ENCODE results near the gene FAM83B. TPM values are rescaled to one million over a fixed set of nuclear protein-coding genes. Genes with fewer than 3 reads are reported as not detected.
"Not testable (repeated sequence)": the region's sequence is repeated elsewhere in the genome, so short reads cannot be mapped to it uniquely, and the experiment has no call there.

Gene FAM83B, protein sequence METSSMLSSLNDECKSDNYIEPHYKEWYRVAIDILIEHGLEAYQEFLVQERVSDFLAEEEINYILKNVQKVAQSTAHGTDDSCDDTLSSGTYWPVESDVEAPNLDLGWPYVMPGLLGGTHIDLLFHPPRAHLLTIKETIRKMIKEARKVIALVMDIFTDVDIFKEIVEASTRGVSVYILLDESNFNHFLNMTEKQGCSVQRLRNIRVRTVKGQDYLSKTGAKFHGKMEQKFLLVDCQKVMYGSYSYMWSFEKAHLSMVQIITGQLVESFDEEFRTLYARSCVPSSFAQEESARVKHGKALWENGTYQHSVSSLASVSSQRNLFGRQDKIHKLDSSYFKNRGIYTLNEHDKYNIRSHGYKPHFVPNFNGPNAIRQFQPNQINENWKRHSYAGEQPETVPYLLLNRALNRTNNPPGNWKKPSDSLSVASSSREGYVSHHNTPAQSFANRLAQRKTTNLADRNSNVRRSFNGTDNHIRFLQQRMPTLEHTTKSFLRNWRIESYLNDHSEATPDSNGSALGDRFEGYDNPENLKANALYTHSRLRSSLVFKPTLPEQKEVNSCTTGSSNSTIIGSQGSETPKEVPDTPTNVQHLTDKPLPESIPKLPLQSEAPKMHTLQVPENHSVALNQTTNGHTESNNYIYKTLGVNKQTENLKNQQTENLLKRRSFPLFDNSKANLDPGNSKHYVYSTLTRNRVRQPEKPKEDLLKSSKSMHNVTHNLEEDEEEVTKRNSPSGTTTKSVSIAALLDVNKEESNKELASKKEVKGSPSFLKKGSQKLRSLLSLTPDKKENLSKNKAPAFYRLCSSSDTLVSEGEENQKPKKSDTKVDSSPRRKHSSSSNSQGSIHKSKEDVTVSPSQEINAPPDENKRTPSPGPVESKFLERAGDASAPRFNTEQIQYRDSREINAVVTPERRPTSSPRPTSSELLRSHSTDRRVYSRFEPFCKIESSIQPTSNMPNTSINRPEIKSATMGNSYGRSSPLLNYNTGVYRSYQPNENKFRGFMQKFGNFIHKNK
- total RNA-seq, result 1.8 TPM
- long read RNA-seq, result 0 reads

DNA sequence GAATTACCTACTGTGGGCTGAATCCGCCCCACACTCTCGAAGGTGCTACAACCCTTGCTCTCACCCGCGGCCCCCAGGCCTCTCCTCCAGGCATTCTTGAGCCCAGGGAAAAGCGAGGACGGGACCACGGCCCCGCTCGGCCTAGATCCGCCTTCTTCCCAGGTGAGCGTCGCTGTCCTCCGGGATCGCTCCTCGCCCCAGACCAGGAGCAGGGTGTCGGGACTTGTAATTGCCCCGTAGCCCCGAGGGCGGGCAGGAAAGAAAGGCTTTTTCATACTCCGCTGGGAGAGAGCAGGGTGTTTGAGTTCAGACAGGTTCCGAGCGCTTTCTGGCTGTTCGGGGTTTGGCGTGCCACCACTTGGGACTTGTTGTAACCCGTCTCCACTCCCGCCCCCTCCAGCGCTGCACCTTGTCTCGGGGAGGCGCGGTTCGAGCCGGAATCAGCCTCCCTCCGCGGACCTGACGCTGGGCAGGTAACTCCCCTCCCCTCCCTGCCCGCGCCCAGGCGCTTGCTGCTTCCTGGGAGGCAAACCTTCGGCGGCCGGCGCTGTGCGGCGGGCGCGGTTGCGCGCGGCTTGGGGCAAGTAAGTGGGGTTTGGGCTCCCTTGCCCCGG is at the start of gene FAM83B:
FAM83B (plus strand) TSS at position 529 of the 614 bp plus-strand sequence. CDS start 23,476 bp downstream, outside the sequence.
- intact Hi-C loops (cut with DNase I), result no loop called here
- ATAC-seq, result peak; percentile 66
- peak; percentile 72 for DNase-seq (ENCODE audit: missing footprints)

GRCh38 chr6:54796918-54797317 is 49.7 kb upstream of the FAM83B start:
- ATAC-seq; DNase-seq (ENCODE audit: missing footprints); intact Hi-C loops (cut with DNase I): not testable (repeated sequence)

GRCh38 chr6:54800050-54800600 is 46.4 kb upstream of the FAM83B start:
- no peak for DNase-seq (ENCODE audit: missing footprints)
- intact Hi-C loops (cut with DNase I), result no loop called here
- ATAC-seq, result no peak

GRCh38 chr6:54801244-54801643 is 45.3 kb upstream of the FAM83B start:
- no peak for DNase-seq (ENCODE audit: missing footprints)
- ATAC-seq, result no peak
- intact Hi-C loops (cut with DNase I), result no loop called here

DNA sequence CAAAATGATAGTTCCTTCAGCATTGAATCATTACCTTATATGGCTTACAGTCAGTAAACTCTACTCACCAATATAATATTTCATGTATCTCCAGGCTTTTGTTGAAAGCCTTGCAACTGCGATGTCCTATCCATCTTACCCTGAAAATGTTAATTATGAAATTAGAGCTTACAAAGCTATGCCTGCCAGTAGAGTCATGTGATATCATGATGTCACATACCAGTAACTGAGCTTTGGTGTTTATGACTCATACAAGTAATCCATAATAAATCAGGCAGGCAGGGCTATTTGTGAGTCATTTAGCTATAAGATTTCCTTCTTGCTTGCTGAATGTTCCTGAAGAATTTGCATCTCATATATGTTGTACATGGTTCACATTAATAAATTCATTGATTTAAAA is 44.9 kb upstream of the FAM83B start:
- intact Hi-C loops (cut with DNase I), result no loop called here
- DNase-seq (ENCODE audit: missing footprints), result no peak
- no peak for ATAC-seq

DNA sequence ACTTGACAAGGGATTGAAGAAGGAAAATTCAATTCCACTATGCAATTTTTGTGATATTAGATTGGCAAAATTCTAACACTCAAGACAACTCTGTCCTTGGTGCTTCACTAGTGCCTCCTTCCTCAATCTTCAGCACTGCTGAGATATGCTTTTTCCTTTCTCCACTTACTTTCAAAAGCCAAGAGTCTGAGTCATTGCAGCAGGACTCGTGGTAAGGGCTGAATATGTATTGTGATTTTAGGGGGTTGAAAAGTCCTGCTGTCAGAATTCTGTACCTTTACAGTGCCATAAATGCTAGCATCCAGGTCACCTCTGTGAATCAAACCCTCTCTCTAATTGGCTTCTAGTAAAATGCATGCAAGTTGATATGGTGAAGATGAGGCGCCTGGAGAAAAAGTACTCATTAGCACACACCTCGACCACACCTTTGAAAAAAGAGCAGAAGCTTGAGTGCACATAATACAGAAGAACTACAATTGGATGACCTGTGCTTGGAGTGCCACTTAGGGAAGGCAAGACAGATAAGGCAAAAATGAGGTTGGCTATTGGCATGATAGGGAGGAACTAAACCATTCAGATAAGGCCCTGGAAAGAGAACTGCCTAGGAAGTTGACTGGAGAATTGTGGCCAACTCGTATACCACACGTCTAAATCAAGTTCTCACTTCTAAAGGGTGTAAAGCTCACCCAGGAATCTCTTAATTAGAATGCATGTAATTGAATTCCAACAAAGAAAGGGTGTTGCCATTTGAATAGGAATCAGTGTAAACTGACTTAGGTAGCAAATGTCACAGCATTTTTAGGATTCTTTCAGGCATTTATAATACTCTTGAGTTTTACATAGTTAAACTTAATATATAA is 43.6 kb upstream of the FAM83B start:
- peak; percentile 37 for ATAC-seq
- DNase-seq (ENCODE audit: missing footprints), result no peak
- intact Hi-C loops (cut with DNase I), result no loop called here

GRCh38 chr6:54805077-54805476 is 41.5 kb upstream of the FAM83B start:
- intact Hi-C loops (cut with DNase I), result no loop called here
- DNase-seq (ENCODE audit: missing footprints), result no peak
- ATAC-seq, result no peak

DNA sequence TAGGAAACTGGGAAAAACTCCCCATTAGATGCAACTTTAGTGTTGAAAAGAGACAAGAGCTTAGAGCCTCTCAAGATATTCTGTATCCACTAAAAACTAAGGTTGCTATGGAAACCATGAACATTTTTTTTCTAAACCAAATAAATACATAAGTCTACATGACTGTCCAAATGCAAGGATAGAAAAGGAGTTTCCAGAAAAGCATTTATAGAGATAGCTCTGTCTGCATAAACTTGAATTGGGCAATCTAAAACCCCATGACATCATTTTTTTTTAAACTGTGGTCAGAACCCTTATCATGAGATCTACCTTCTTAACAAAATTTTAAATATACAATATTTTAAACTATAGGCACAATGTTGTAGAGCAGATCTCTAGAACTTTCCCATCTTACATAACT is 36.4 kb upstream of the FAM83B start:
- ATAC-seq (no peak), DNase-seq (ENCODE audit: missing footprints) (no peak)
- intact Hi-C loops (cut with DNase I), result no loop called here

DNA sequence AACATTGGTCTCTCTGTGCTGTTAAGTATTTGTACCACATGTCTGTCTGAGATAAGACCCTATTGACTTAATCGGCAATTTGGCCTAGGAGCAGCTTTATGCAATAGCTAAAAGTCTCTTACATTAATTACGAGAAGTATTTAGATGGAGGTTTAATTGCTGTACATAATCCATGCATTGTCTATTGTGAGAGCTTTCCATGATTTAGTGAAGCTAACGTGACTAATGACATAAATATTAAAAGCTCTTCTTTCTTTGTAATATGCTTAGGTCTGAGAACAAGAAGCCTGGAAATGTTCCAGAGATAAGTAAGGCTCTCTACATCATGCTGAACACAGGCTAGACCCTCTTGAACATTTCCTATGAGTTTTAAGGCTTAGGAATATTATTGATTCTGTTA is 32.7 kb upstream of the FAM83B start:
- no peak for DNase-seq (ENCODE audit: missing footprints)
- no peak for ATAC-seq
- intact Hi-C loops (cut with DNase I), result no loop called here

- DNase-seq (ENCODE audit: missing footprints) (no peak), ATAC-seq (no peak)
- intact Hi-C loops (cut with DNase I), result no loop called here
These were observed 29.3 kb upstream of the FAM83B start for GRCh38 chr6:54817236-54817635.

GRCh38 chr6:54817834-54818233 is 28.7 kb upstream of the FAM83B start:
- no peak for ATAC-seq

DNA sequence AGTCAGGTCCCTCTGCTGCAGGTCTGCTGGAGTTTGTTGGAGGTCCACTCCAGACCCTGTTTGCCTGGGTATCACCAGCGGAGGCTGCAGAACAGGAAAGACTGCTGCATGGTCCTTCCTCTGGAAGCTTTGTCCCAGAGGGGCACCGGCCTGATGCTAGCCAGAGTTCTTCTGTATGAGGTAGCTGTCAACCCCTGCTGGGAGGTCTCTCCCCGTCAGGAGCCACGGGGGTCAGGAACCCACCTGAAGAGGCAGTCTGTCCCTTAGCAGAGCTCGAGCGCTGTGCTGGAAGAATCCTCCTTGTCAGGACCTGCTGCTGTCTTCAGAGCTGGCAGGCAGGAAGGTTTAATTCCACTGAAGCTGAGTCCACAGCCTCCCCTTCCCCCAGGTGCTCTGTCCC is 22.3 kb upstream of the FAM83B start:
- ATAC-seq; intact Hi-C loops (cut with DNase I); DNase-seq (ENCODE audit: missing footprints): not testable (repeated sequence)

More at GRCh38 chr6:54817834-54818233, 28.7 kb upstream of the FAM83B start:
- DNase-seq (ENCODE audit: missing footprints), result no peak
- intact Hi-C loops (cut with DNase I), result no loop called here

GRCh38 chr6:54827010-54827409 is 19.6 kb upstream of the FAM83B start:
- DNase-seq (ENCODE audit: missing footprints) (no peak), ATAC-seq (no peak)
- intact Hi-C loops (cut with DNase I), result no loop called here

- DNase-seq (ENCODE audit: missing footprints), result no peak
- ATAC-seq, result no peak
- intact Hi-C loops (cut with DNase I), result no loop called here
These were observed 16.4 kb upstream of the FAM83B start for GRCh38 chr6:54830216-54830615.

GRCh38 chr6:54835176-54835575 is 11.4 kb upstream of the FAM83B start:
- ATAC-seq, result no peak
- DNase-seq (ENCODE audit: missing footprints), result no peak
- intact Hi-C loops (cut with DNase I), result no loop called here

- ATAC-seq (peak; percentile 43), DNase-seq (ENCODE audit: missing footprints) (no peak)
- intact Hi-C loops (cut with DNase I), result no loop called here
These were observed 495 bp downstream of the FAM83B start for GRCh38 chr6:54846857-54847674.

Data from Right ventricle myocardium inferior (tissue), 1 donor.